Endothelial cell (in vitro differentiated cells): ENCODE results near the gene ZNF155. TPM values are rescaled to one million over a fixed set of nuclear protein-coding genes. Genes with fewer than 3 reads are reported as not detected.

Experiments
- DNase-seq: peaks from one replicate; pipeline ENCODE4 v3.0.0; 2021; ENCODE audit warnings: low spot score
- H3K27ac Mint-ChIP-seq: one replicate; pipeline ENCODE4 v1.8.0; 2021; ENCODE audit warnings: mixed read lengths, inconsistent platforms; ENCODE audit not compliant: unreplicated experiment
- H3K27me3 Mint-ChIP-seq: one replicate; pipeline ENCODE4 v1.8.0; 2021; ENCODE audit warnings: mild to moderate bottlenecking, moderate library complexity, mixed read lengths, inconsistent platforms; ENCODE audit not compliant: unreplicated experiment
- H3K36me3 Mint-ChIP-seq: one replicate; pipeline ENCODE4 v1.8.0; 2021; ENCODE audit warnings: mild to moderate bottlenecking, low read depth, mixed read lengths, inconsistent platforms; ENCODE audit not compliant: unreplicated experiment
- H3K4me1 Mint-ChIP-seq: one replicate; pipeline ENCODE4 v1.8.0; 2021; ENCODE audit warnings: mild to moderate bottlenecking, mixed read lengths, inconsistent platforms; ENCODE audit not compliant: unreplicated experiment
- H3K4me3 Mint-ChIP-seq: one replicate; pipeline ENCODE4 v1.8.0; 2021; ENCODE audit warnings: mild to moderate bottlenecking, mixed read lengths, inconsistent platforms; ENCODE audit not compliant: unreplicated experiment
- H3K9me3 Mint-ChIP-seq: one replicate; pipeline ENCODE4 v1.8.0; 2021; ENCODE audit warnings: mixed read lengths, inconsistent platforms; ENCODE audit not compliant: unreplicated experiment
- long read RNA-seq: library from polyadenylated mRNA; unstranded; transcript quantifications from one replicate; pipeline ENCODE4 v2.0.0, GENCODE V29; 2020; ENCODE audit not compliant: unreplicated experiment
- total RNA-seq: library from RNA; stranded (reverse); fragmentation: NEBNext Ultra II Directional; extraction: Animal tissue kit (Norgen Biotek cat#: 25700); gene quantifications from one replicate; pipeline ENCODE4 v1.2.1, GENCODE V29; 2021; ENCODE audit not compliant: unreplicated experiment
- TF ChIP-seq, protein P1 (sequence below): fragments of 200-600 bp; sonication (generic); IDR thresholded peaks from one replicate; pipeline ENCODE4 v1.5.0; 2021; ENCODE audit warnings: antibody characterized with exemption; ENCODE audit not compliant: unreplicated experiment

ZNF155 gene
- total RNA-seq, result 10.9 TPM
- long read RNA-seq, partial matches to known transcripts, result 1 of 8 reads
- long read RNA-seq, other reads (novel, unspliced or antisense), result 1 of 8 reads

DNA sequence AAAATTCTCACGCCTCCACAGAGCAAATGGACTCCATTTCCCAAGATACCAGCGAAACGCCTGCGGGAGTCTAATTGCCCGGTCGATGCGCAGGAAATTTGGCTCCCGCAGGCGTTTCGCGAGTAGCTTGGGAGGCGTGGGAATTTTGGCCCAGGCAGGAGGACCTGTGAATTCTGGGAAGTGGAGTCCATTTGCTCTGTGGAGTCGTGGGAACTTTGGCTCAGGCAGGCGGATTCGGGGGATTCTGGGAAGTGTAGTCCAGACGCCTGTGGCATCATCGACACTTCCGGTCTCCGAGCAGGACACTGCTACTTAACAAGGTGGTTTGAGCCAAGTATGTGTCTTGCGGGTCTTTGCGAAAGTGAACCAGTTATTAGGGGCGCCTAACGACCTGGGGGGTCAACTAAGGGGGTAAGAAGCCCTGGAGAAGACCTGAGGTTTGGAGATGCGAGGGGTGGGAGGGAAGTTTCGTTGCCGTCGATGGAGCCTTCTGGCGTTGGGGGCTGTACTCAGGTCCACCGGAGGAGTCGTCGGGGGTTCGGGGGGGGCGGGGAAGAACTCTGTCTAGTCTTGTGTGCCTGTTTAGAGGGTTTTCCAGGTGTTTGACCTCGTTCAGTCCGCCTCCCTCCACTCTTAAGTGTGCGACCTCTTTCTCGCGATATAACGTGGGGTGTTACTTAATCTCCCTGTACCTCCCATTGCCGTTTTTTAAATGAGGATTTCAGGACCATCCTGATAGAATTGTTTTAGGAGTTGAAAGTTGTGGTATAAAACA is at the start of gene ZNF155:
ZNF155 (plus strand) TSS at position 277 of the 775 bp plus-strand sequence. CDS start 4,356 bp downstream, outside the sequence.
- DNase-seq, result peak; percentile 84
- Mint-ChIP-seq H3K27ac (peak within 1 kb of the TSS; percentile 92), H3K36me3 (peaks cover 1% of the 10 kb centered on the region), H3K4me1 (no peaks in the 10 kb centered on the region), H3K4me3 (peak within 1 kb of the TSS; percentile 98), H3K9me3 (no peaks in the 10 kb centered on the region), H3K27me3 (no peaks in the 10 kb centered on the region)
- TF ChIP-seq, protein P1, sequence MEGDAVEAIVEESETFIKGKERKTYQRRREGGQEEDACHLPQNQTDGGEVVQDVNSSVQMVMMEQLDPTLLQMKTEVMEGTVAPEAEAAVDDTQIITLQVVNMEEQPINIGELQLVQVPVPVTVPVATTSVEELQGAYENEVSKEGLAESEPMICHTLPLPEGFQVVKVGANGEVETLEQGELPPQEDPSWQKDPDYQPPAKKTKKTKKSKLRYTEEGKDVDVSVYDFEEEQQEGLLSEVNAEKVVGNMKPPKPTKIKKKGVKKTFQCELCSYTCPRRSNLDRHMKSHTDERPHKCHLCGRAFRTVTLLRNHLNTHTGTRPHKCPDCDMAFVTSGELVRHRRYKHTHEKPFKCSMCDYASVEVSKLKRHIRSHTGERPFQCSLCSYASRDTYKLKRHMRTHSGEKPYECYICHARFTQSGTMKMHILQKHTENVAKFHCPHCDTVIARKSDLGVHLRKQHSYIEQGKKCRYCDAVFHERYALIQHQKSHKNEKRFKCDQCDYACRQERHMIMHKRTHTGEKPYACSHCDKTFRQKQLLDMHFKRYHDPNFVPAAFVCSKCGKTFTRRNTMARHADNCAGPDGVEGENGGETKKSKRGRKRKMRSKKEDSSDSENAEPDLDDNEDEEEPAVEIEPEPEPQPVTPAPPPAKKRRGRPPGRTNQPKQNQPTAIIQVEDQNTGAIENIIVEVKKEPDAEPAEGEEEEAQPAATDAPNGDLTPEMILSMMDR, result no peak

DNA sequence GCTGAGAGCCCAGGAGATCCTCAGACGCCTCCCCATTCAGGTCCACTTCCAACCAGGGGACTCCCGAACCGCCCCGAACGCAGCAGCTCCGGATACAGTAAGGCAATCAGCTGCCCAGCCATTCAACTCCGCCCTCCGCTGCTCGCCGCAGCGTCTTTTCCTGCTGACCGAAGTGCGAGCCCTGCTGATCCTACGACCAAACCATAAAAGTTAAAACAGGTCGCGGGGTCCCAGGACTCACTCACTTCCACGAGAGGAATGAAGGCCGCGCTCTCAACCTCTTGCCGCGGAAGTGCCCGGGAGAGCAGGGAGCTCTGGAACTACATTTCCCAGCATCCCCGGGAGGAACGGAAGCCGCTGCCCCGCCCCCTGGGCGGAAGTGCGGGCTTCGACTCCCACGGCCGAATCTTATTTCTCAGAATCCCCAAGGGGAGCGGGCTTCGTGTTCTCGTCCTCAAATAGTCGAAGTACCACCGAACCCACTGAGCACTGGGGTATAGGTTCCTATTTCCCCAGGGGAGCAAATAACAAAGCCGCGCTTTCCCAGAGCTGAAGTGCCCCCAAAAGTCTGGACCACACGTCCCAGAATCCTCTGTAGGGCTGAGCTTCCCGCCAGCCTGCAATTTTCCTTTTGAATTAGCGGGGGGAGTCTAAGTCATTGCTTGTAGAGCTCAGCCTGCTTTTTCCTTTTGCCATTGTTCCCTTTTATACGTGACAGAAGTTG is 48.8 kb upstream of the ZNF155 start, which contains the start of gene ZNF45:
ZNF45 (minus strand) TSS at position 298 of the 724 bp plus-strand sequence. CDS start 13,097 bp downstream, outside the sequence.
- TF ChIP-seq, protein P1, result no peak
- peak within 1 kb of the TSS; percentile 95 for H3K4me3 Mint-ChIP-seq

DNA sequence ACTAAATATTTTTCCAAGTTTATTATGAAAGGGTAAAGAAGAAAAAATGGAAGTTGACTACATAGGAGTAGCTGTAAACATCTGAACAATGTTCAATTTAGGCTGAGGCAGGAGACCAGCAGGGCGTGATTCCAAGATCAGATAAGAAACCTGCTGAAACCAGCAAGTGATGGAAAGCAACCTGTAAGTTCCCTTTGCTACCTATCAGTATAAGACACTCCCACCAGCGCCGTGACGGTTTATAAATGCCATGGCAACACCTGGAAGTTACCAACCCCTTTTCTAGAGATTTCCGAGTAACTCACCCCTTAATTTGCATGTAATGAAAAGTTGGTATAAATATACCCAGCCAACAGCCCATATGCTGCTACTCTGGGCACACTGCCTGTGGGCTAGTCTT is 47.8 kb upstream of the ZNF155 start:
- Mint-ChIP-seq H3K36me3 (peaks cover 9% of the 10 kb centered on the region), H3K27ac (no peak overlapping the region), H3K9me3 (no peaks in the 10 kb centered on the region), H3K4me1 (peaks cover 5% of the 10 kb centered on the region), H3K4me3 (no peak overlapping the region), H3K27me3 (no peaks in the 10 kb centered on the region)
- TF ChIP-seq, protein P1, result no peak
- DNase-seq, result no peak

More for the DNA sequence above, 48.8 kb upstream of the ZNF155 start, which contains the start of gene ZNF45:
- peak; percentile 86 for DNase-seq
- peaks cover 5% of the 10 kb centered on the region for H3K4me1 Mint-ChIP-seq
- H3K27me3 Mint-ChIP-seq, result no peaks in the 10 kb centered on the region
- H3K9me3 Mint-ChIP-seq, result no peaks in the 10 kb centered on the region
- H3K36me3 Mint-ChIP-seq, result peaks cover 17% of the 10 kb centered on the region
- peak within 1 kb of the TSS; percentile 94 for H3K27ac Mint-ChIP-seq

DNA sequence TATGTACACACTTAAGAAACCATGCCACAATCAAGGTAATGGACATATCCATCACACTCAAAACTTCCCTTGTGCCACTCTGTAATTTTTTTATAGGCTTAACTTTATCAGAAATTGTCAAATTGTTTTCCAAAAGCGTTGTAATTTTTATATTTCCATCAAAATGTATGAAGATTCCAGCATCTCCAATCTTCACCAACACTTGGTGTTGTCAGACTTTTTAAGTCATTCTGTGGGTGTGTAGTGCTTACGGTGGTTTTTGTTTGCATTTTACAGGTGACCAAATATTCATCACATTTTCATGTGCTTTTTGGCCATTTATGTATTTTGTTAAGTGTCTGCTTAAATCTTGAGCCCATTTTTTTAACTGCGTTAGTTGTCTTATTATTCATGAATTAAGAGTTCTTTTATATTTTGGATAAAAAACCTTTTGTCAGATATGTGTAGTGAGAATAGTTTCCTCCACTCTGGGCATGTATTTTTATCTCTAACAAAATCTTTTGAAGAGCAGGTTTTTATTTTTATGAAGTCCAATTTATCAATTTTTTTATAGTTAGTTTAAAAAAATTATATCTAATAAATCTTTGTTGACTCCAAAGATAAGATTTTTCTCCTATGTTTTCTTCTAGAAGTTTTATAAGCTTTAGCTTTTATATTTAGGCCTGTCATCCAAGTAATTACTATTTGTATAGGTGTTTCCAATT is 44.3 kb upstream of the ZNF155 start:
- Mint-ChIP-seq H3K4me3 (no peak overlapping the region), H3K36me3 (no peaks in the 10 kb centered on the region), H3K4me1 (no peaks in the 10 kb centered on the region), H3K27me3 (no peaks in the 10 kb centered on the region), H3K27ac (no peak overlapping the region), H3K9me3 (no peaks in the 10 kb centered on the region)
- TF ChIP-seq, protein P1, result no peak
- no peak for DNase-seq
